A549 (cell line): ENCODE measurements around the gene MLF1. TPM values are rescaled to one million over a fixed set of nuclear protein-coding genes. Genes with fewer than 3 reads are reported as not detected.

ENCODE experiments used
- ATAC-seq, 2 experiments: fragments of 200-7000 bp in 1 of 2; fragments of >200 bp in 1 of 2; cut with Nextera tagmentation in 1 of 2; cut with Tn5 transposase in 1 of 2; 3 replicates each; pipeline versions ENCODE4 v1.8.0 to v1.9.1; 2018 to 2020; ENCODE audit warnings: mild to moderate bottlenecking in 1 of 2, moderate library complexity in 1 of 2
- CTCF ChIA-PET: fragments of 300-600 bp; sonication (Branson Sonifier 250); formaldehyde crosslinking; extraction: SDS; loops from one replicate; lab custom pipeline; 2021; ENCODE audit warnings: antibody characterized with exemption, inconsistent platforms; lab: Yijun Ruan, JAX
- POLR2A ChIA-PET: fragments of 350-600 bp; formaldehyde crosslinking; extraction: SDS; loops from one replicate; lab custom pipeline; 2021; ENCODE audit warnings: antibody characterized with exemption, inconsistent platforms; lab: Yijun Ruan, JAX
- DNase-seq, 2 experiments: peaks; one replicate each; pipeline versions ENCODE4 v3.0.0 to v3.0.0-alpha.2; 2011 to 2016; ENCODE audit warnings: low read depth in 1 of 2, low spot score in 1 of 2
- FAIRE-seq: peaks from 2 replicates; lab custom pipeline; 2011; peaks lifted over from hg19 to GRCh38; lab: Jason Lieb, UNC
- H3K27ac ChIP-seq, 2 experiments: fragments of >200 bp; sonication (Bioruptor Twin); formaldehyde crosslinking; 3 replicates each; pipeline ENCODE4 v1.5.1; 2016 to 2017
- H3K4me1 ChIP-seq: fragments of >200 bp; sonication (Bioruptor Twin); formaldehyde crosslinking; 3 replicates; pipeline ENCODE4 v1.6.1; 2016
- H3K4me2 ChIP-seq: fragments of >200 bp; sonication (Bioruptor Twin); formaldehyde crosslinking; 3 replicates; pipeline ENCODE4 v1.6.1; 2016
- H3K4me3 ChIP-seq: fragments of >200 bp; sonication (Bioruptor Twin); formaldehyde crosslinking; 3 replicates; pipeline ENCODE4 v1.5.1; 2016
- H3K9me3 ChIP-seq: fragments of >200 bp; sonication (Bioruptor Twin); formaldehyde crosslinking; 3 replicates; pipeline ENCODE4 v1.6.1; 2016
- HDAC2 ChIP-seq: fragments of 200-600 bp; sonication (generic); IDR thresholded peaks from 2 replicates; pipeline ENCODE4 v1.6.1; 2016
- WGBS: methylation state at CpG from one replicate; pipeline ENCODE4 v1.1.6; 2017; ENCODE audit errors: missing lambda C conversion rate; 5-methylcytosine and 5-hydroxymethylcytosine counted together
- polyA plus RNA-seq, 4 experiments: library from polyadenylated mRNA; depleted of rRNA in 3 of 4; stranded (reverse); fragments of >200 nt; fragmentation: RNase III in 1 of 4; extraction: RNeasy Plus Mini Kit Qiagen cat#74134 plus additional on column Dnase treatment in 1 of 4; gene quantifications; 2 replicates in 3 of 4; 3 replicates in 1 of 4; pipeline ENCODE4 v1.2.3, GENCODE V29; 2011 to 2017
- small RNA-seq, 6 experiments: library from RNA; depleted of rRNA; stranded (forward); fragments of <200 nt; gene quantifications; one replicate each; pipeline ENCODE3, GENCODE V24; 2012

Gene MLF1
- polyA plus RNA-seq, 2 of the 4 experiments (the other 2 are of a cell fraction): 13.5 to 18.6 TPM

DNA sequence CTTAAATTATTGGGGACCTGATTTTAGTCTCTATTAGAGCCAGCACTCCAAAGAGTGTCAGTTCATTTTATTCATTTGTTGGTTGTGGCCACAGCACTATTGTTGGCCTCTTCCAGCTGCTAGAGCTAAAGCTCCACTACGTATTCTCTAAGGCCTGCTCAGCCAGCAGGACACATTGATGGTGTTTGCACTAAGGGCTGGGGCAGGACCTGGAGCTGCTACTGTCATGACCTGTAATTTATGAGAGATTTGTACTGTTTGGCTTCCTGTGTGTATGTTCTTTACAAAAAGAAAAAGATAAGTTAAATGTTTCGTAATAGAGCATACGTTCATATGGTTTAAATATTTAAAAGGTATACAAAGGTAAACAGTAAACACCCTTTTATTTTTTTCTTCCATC is 81.5 kb downstream of the MLF1 start:
- FAIRE-seq (no peak), DNase-seq (peak in 1 of 2 experiments; percentile 31)
- POLR2A ChIA-PET: no interaction called here
- WGBS: 58% methylated on average over 3 of the region's 3 CpGs
- TF ChIP-seq HDAC2: no peak
- TF ChIP-seq, all 56 proteins: peak for 0
- Histone ChIP-seq H3K4me3 (no peak overlapping the region), H3K4me2 (no peak overlapping the region), H3K9me3 (no peaks in the 10 kb centered on the region), H3K4me1 (peaks cover 14% of the 10 kb centered on the region), H3K27ac (no peak overlapping the region)
- CTCF ChIA-PET: interaction anchor here (0.9 to 2.9 kb wide), 6 partner anchors 7 to 139 kb away, joined by 3 to 16 read pairs (median 4); partner anchors contain the start of genes GFM1 and LXN
- peak in 1 of 2 experiments; percentile 67; a peak in 3 of 6 replicates for ATAC-seq

Small RNA genes lying within 50 kb of the gene (small RNA-seq; reads per million reads assigned to genes)
- gene AC025033.1: 0 reads per million in 6 experiments

Other genes with a start within 250 kb of the MLF1 start
- gene GFM1, start 73.3 kb downstream of the MLF1 start, polyA plus RNA-seq (2011; rRNA removed): 54.5 and 71.4 TPM in 2 replicates
- gene GFM1, start 73.3 kb downstream of the MLF1 start, polyA plus RNA-seq (2017; fragmentation: RNase III; extraction: RNeasy Plus Mini Kit Qiagen cat#74134 plus additional on column Dnase treatment): 47.0 to 50.9 TPM (median 48.8 TPM) in 3 replicates
- gene LXN, start 101.5 kb downstream of the MLF1 start, polyA plus RNA-seq (2011; rRNA removed): 131 and 135 TPM in 2 replicates
- 36.5 to 51.8 TPM (median 37.9 TPM) in 3 replicates for gene LXN, start 101.5 kb downstream of the MLF1 start, polyA plus RNA-seq (2017; fragmentation: RNase III; extraction: RNeasy Plus Mini Kit Qiagen cat#74134 plus additional on column Dnase treatment)
- 33.4 and 38.4 TPM in 2 replicates for gene RARRES1, start 161.3 kb downstream of the MLF1 start, polyA plus RNA-seq (2011; rRNA removed)
- 8.5 to 16.6 TPM (median 10.9 TPM) in 3 replicates for gene RARRES1, start 161.3 kb downstream of the MLF1 start, polyA plus RNA-seq (2017; fragmentation: RNase III; extraction: RNeasy Plus Mini Kit Qiagen cat#74134 plus additional on column Dnase treatment)
- gene MFSD1, start 230.9 kb downstream of the MLF1 start, polyA plus RNA-seq (2011; rRNA removed): 41.9 and 53.2 TPM in 2 replicates
- 39.5 to 41.5 TPM (median 39.7 TPM) in 3 replicates for gene MFSD1, start 230.9 kb downstream of the MLF1 start, polyA plus RNA-seq (2017; fragmentation: RNase III; extraction: RNeasy Plus Mini Kit Qiagen cat#74134 plus additional on column Dnase treatment)